ENCODE data around the gene CEP85. TPM values are rescaled to one million over a fixed set of nuclear protein-coding genes. Genes with fewer than 3 reads are reported as not detected.

CEP85 gene
- total and polyA plus RNA-seq, 2 of the 13 experiments (the other 11 are each of a cell fraction or from before 2014, with no cell fraction given): 16.1 to 26.7 TPM

DNA sequence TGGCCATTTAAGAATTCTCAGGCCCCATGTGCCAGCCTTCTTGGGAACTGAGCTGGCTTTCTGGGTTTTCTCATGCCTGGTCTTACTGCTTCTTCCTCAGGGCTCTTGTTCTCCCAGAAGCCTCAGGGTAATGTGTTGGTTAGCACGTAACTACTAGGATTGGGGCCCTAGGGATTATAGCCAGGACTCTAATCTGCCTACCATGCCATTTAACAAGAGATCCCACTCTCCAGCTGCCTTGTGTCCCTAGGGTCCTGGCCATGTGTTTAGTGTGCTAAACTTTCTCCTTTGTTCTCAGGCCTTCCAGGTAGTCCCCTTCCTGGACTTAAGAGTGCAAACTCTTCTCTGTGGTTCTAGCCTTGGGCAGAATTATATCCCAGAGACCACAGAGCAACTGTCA lies 43.7 kb downstream of the CEP85 start:
- TF ChIP-seq ZNF224 (CRISPR knock-in tag; IDR thresholded peaks at IDR 0.05) (no peak), ZNF260 (CRISPR knock-in tag; IDR thresholded peaks at IDR 0.05; ENCODE audit: borderline replicate concordance, low read depth) (no peak), ZNF232 (CRISPR knock-in tag; IDR thresholded peaks at IDR 0.05; ENCODE audit: borderline replicate concordance) (no peak), HOXA5 (CRISPR knock-in tag; IDR thresholded peaks at IDR 0.05) (no peak), SPEN (CRISPR knock-in tag; IDR thresholded peaks at IDR 0.05; ENCODE audit: low read depth) (no peak)
- TF ChIP-seq, protein P1, sequence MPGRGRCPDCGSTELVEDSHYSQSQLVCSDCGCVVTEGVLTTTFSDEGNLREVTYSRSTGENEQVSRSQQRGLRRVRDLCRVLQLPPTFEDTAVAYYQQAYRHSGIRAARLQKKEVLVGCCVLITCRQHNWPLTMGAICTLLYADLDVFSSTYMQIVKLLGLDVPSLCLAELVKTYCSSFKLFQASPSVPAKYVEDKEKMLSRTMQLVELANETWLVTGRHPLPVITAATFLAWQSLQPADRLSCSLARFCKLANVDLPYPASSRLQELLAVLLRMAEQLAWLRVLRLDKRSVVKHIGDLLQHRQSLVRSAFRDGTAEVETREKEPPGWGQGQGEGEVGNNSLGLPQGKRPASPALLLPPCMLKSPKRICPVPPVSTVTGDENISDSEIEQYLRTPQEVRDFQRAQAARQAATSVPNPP (CRISPR knock-in tag; IDR thresholded peaks at IDR 0.05): no peak
- TF ChIP-seq, protein P2, sequence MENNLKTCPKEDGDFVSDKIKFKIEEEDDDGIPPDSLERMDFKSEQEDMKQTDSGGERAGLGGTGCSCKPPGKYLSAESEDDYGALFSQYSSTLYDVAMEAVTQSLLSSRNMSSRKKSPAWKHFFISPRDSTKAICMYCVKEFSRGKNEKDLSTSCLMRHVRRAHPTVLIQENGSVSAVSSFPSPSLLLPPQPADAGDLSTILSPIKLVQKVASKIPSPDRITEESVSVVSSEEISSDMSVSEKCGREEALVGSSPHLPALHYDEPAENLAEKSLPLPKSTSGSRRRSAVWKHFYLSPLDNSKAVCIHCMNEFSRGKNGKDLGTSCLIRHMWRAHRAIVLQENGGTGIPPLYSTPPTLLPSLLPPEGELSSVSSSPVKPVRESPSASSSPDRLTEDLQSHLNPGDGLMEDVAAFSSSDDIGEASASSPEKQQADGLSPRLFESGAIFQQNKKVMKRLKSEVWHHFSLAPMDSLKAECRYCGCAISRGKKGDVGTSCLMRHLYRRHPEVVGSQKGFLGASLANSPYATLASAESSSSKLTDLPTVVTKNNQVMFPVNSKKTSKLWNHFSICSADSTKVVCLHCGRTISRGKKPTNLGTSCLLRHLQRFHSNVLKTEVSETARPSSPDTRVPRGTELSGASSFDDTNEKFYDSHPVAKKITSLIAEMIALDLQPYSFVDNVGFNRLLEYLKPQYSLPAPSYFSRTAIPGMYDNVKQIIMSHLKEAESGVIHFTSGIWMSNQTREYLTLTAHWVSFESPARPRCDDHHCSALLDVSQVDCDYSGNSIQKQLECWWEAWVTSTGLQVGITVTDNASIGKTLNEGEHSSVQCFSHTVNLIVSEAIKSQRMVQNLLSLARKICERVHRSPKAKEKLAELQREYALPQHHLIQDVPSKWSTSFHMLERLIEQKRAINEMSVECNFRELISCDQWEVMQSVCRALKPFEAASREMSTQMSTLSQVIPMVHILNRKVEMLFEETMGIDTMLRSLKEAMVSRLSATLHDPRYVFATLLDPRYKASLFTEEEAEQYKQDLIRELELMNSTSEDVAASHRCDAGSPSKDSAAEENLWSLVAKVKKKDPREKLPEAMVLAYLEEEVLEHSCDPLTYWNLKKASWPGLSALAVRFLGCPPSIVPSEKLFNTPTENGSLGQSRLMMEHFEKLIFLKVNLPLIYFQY (CRISPR knock-in tag; IDR thresholded peaks at IDR 0.05; ENCODE audit: borderline replicate concordance): no peak
- TF ChIP-seq, protein P3, sequence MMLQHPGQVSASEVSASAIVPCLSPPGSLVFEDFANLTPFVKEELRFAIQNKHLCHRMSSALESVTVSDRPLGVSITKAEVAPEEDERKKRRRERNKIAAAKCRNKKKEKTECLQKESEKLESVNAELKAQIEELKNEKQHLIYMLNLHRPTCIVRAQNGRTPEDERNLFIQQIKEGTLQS (CRISPR knock-in tag; IDR thresholded peaks at IDR 0.05): no peak
- TF ChIP-seq, protein P4, sequence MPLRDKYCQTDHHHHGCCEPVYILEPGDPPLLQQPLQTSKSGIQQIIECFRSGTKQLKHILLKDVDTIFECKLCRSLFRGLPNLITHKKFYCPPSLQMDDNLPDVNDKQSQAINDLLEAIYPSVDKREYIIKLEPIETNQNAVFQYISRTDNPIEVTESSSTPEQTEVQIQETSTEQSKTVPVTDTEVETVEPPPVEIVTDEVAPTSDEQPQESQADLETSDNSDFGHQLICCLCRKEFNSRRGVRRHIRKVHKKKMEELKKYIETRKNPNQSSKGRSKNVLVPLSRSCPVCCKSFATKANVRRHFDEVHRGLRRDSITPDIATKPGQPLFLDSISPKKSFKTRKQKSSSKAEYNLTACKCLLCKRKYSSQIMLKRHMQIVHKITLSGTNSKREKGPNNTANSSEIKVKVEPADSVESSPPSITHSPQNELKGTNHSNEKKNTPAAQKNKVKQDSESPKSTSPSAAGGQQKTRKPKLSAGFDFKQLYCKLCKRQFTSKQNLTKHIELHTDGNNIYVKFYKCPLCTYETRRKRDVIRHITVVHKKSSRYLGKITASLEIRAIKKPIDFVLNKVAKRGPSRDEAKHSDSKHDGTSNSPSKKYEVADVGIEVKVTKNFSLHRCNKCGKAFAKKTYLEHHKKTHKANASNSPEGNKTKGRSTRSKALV (CRISPR knock-in tag; IDR thresholded peaks at IDR 0.05): no peak
- DNase-seq (ENCODE audit: low spot score) (no peak), FAIRE-seq (no peak), ATAC-seq (no peak)
- Histone ChIP-seq H3K4me1 (ENCODE audit: insufficient read depth, low read length) (peaks cover 39% of the 10 kb centered on the region), H3K27ac (ENCODE audit: extremely low read length, insufficient read depth, low read length) (no peak overlapping the region), H3K79me2 (ENCODE audit: insufficient read depth, low read length) (no peaks in the 10 kb centered on the region), H2AFZ (ENCODE audit: low read length) (no peak overlapping the region), H3K4me3 (replicated peaks in 1 of 3; ENCODE audit: insufficient read depth in 1 of 3, low read depth in 2 of 3, low read length in 3 of 3) (no peak overlapping the region), H4K20me1 (ENCODE audit: insufficient read depth, low read length) (no peaks in the 10 kb centered on the region), H3K4me2 (ENCODE audit: low read depth, low read length) (no peak overlapping the region), H3K27me3 (ENCODE audit: control insufficient read depth in 1 of 2, insufficient read depth in 2 of 2, low read length in 2 of 2) (no peaks in the 10 kb centered on the region), H3K9ac (ENCODE audit: insufficient read depth, low read depth, low read length) (no peak overlapping the region), H3K9me3 (ENCODE audit: low read length) (no peaks in the 10 kb centered on the region), H3K36me3 (replicated peaks in 1 of 2; ENCODE audit: control insufficient read depth in 1 of 2, insufficient read depth in 2 of 2, low read length in 2 of 2) (peaks cover 14 to 44% of the 10 kb centered on the region in 2 experiments)
- in situ Hi-C loops (cut with HindIII; ENCODE audit: extremely low pct_ligation_motif_present, low pct_unique_long_range_greater_than_20kb) (no loop called here), intact Hi-C loops (cut with micrococcal nuclease; ENCODE audit: unreplicated experiment) (no loop called here)
- BruUV-seq (replicated peaks): no TSS peak
- 100% methylated on average over 1 of the region's 1 CpG for WGBS (ENCODE audit: low lambda C conversion rate)
- POLR2A ChIA-PET: no interaction called here
- CTCF ChIA-PET (ENCODE audit: low intra/inter-chr PET ratio, low total read pairs): interaction anchor here (1.5 kb wide), 1 partner anchor 8 kb away, joined by 3 read pairs; no protein-coding TSS in a partner anchor

Measured in HepG2 (cell line).